ENCODE data around the gene SELENOT. TPM values are rescaled to one million over a fixed set of nuclear protein-coding genes. Genes with fewer than 3 reads are reported as not detected.
"Not testable (repeated sequence)": the region's sequence is repeated elsewhere in the genome, so short reads cannot be mapped to it uniquely, and the experiment has no call there.

The SELENOT gene
- total RNA-seq, 4 donors from 2014 or later, result 32.0 to 105 (median 102) TPM

GRCh38 chr3:150599611-150600297, 3.4 kb upstream of the SELENOT start:
- H3K36me3 ChIP-seq, result no peaks in the 10 kb centered on the region
- TF ChIP-seq POLR2A (IDR thresholded peaks at IDR 0.05), result no peak
- no peak for TF ChIP-seq CTCF (IDR thresholded peaks at IDR 0.05)
- no peaks in the 10 kb centered on the region for H3K9me3 ChIP-seq
- DNase-seq, result no peak
- H3K27me3 ChIP-seq, result no peaks in the 10 kb centered on the region
- H3K4me1 ChIP-seq, result peaks cover 3 to 45% (median 10%) of the 10 kb centered on the region in 3 donors
- intact Hi-C loops (cut with DNase I), result no loop called here
- 56 to 69% methylated on average over 4 of the region's 4 CpGs for WGBS, 2 donors
- H3K4me3 ChIP-seq, result no peak overlapping the region
- no peak overlapping the region for H3K27ac ChIP-seq

GRCh38 chr3:150600647-150601530, 2.2 kb upstream of the SELENOT start:
- H3K4me3 ChIP-seq; H3K27ac ChIP-seq; H3K27me3 ChIP-seq; intact Hi-C loops (cut with DNase I); H3K36me3 ChIP-seq; H3K9me3 ChIP-seq; DNase-seq: not testable (repeated sequence)
- 79 to 86% methylated on average over 13 of the region's 13 CpGs for WGBS, 2 donors
- peaks cover 5 to 57% (median 12%) of the 10 kb centered on the region in 3 donors for H3K4me1 ChIP-seq

GRCh38 chr3:150602426-150603152, 532 bp upstream of the SELENOT start:
- no peaks in the 10 kb centered on the region for H3K36me3 ChIP-seq
- intact Hi-C loops (cut with DNase I), result no loop called here
- peak overlapping the region; percentile 92 to 99 (median 96) for H3K27ac ChIP-seq
- TF ChIP-seq POLR2A (IDR thresholded peaks at IDR 0.05) (no peak), CTCF (IDR thresholded peaks at IDR 0.05) (peak in 1 of 6 experiments; percentile 25)
- peaks cover 5 to 74% (median 21%) of the 10 kb centered on the region in 3 donors for H3K4me1 ChIP-seq
- DNase-seq, result no peak
- peak overlapping the region; percentile 77 to 86 (median 84) for H3K4me3 ChIP-seq
- H3K27me3 ChIP-seq, result no peaks in the 10 kb centered on the region
- 9 to 19% methylated on average over 6 of the region's 6 CpGs for WGBS, 2 donors
- H3K9me3 ChIP-seq, result no peaks in the 10 kb centered on the region

GRCh38 chr3:150603980-150604319, 829 bp downstream of the SELENOT start:
- Histone ChIP-seq H3K36me3 (no peaks in the 10 kb centered on the region), H3K27me3 (no peaks in the 10 kb centered on the region), H3K9me3 (no peaks in the 10 kb centered on the region), H3K4me1 (peaks cover 5 to 87% (median 23%) of the 10 kb centered on the region in 3 donors), H3K4me3 (peak overlapping the region; percentile 77 to 86 (median 84)), H3K27ac (peak overlapping the region; percentile 92 to 99 (median 96))
- intact Hi-C loops (cut with DNase I), result no loop called here
- DNase-seq, result no peak
- 0% methylated on average over 10 to 11 of the region's 11 CpGs for WGBS, 2 donors
- no peak for TF ChIP-seq CTCF (IDR thresholded peaks at IDR 0.05)
- TF ChIP-seq POLR2A (IDR thresholded peaks at IDR 0.05), result no peak

- H3K4me3 ChIP-seq, result no peak overlapping the region
- intact Hi-C loops (cut with DNase I), result no loop called here
- no peaks in the 10 kb centered on the region for H3K36me3 ChIP-seq
- no peaks in the 10 kb centered on the region for H3K27me3 ChIP-seq
- WGBS, 2 donors, result 53 to 71% methylated on average over 9 of the region's 9 CpGs
- TF ChIP-seq POLR2A (IDR thresholded peaks at IDR 0.05) (no peak), CTCF (IDR thresholded peaks at IDR 0.05) (no peak)
- H3K9me3 ChIP-seq, result no peaks in the 10 kb centered on the region
- no peak for DNase-seq
- peak overlapping the region in 1 of 4 donors; percentile 6 for H3K27ac ChIP-seq
- peaks cover 5 to 89% (median 29%) of the 10 kb centered on the region in 3 donors for H3K4me1 ChIP-seq
These were observed 3.0 kb downstream of the SELENOT start for GRCh38 chr3:150605998-150606641.
